Ishikawa (cell line): ENCODE measurements around the gene ANKRD33B.

Experiments used
- CEBPB ChIP-seq: IDR thresholded peaks from 2 replicates; pipeline ENCODE4 v1.6.1; 2012
- CREB1 ChIP-seq: IDR thresholded peaks from 2 replicates; pipeline ENCODE4 v1.6.1; 2012; ENCODE audit warnings: low read depth
- EGR1 ChIP-seq: IDR thresholded peaks from 2 replicates; pipeline ENCODE4 v1.6.1; 2012
- EP300 ChIP-seq: IDR thresholded peaks from 2 replicates; pipeline ENCODE4 v1.6.1; 2012; ENCODE audit warnings: borderline replicate concordance
- FOXM1 ChIP-seq: IDR thresholded peaks from 2 replicates; pipeline ENCODE4 v1.6.1; 2012; ENCODE audit warnings: low read depth, borderline replicate concordance
- NFIC ChIP-seq: IDR thresholded peaks from 2 replicates; pipeline ENCODE4 v1.6.1; 2012
- RAD21 ChIP-seq: IDR thresholded peaks from 2 replicates; pipeline ENCODE4 v1.6.1; 2012; ENCODE audit warnings: low read depth
- REST ChIP-seq: IDR thresholded peaks from 2 replicates; pipeline ENCODE4 v1.6.1; 2012; ENCODE audit warnings: low read depth, mild to moderate bottlenecking
- TAF1 ChIP-seq: IDR thresholded peaks from 2 replicates; pipeline ENCODE4 v1.6.1; 2012; ENCODE audit warnings: low read depth, mild to moderate bottlenecking
- TCF12 ChIP-seq: IDR thresholded peaks from 2 replicates; pipeline ENCODE4 v1.6.1; 2012; ENCODE audit warnings: low read depth
- TEAD4 ChIP-seq: IDR thresholded peaks from 2 replicates; pipeline ENCODE4 v1.6.1; 2012
- YY1 ChIP-seq: IDR thresholded peaks from 2 replicates; pipeline ENCODE4 v1.6.1; 2012; ENCODE audit warnings: low read depth
- ZBTB7A ChIP-seq: IDR thresholded peaks from 2 replicates; pipeline ENCODE4 v1.6.1; 2012; ENCODE audit warnings: low read depth
- TF ChIP-seq, protein P1 (sequence below): IDR thresholded peaks from 2 replicates; pipeline ENCODE4 v1.6.1; 2012
- TF ChIP-seq, protein P2 (sequence below): IDR thresholded peaks from 2 replicates; pipeline ENCODE4 v1.6.1; 2012

Gene ANKRD33B

DNA sequence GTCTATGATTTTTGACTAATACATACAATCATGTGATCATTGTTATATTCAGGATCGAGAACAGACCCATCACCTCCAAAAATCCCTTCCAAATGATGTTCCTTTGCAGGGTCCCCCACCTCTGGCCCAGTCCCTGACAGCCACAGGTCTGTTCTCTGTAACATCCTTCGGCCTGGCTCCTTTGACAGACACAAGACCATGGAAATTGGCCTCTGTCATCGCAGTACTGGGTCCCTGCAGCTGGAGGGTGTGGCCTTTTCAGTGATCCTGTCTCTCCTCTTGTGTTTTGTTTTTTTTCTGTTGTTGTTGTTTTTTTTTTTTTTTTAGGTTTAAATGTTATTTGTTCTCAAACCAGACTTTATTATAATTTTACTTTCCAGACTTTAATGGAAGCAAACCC lies 27.4 kb upstream of the ANKRD33B start:
- TF ChIP-seq TAF1 (no peak), ZBTB7A (no peak)

DNA sequence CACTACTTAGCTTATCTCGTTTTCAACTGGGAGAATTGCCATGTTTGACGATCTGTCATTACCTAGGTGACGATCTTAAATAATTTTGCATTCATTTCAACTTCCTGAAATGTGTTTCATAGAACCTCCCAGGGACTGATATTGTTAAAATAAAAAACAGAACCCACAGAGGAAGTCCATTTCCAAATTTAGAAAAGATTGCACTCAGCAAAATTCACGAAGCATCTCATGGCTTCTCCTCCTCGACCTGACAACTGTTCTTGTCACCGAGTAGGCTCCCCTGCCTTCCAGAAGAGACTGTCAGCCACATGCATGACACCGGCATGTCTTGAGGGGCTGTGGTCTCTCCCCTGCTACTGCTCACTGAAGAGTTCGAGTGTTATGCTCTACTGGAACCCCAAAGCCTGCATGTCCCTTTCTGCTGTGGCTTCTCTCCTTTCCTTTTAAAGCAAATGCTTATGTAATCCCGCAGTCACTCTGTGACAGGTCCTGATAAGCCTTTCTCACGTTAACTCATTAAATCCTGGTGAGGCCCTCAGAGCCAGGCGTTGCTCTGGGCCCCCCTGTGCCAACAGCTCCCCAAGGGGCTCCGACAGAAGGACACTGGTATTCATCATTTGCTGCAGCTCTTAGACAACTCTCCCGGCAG lies 26.8 kb upstream of the ANKRD33B start:
- TF ChIP-seq TAF1 (no peak), TEAD4 (no peak), NFIC (no peak), CEBPB (no peak), TCF12 (no peak), ZBTB7A (no peak), EGR1 (no peak), YY1 (no peak), RAD21 (no peak), REST (no peak), CREB1 (no peak)
- TF ChIP-seq, protein P1, sequence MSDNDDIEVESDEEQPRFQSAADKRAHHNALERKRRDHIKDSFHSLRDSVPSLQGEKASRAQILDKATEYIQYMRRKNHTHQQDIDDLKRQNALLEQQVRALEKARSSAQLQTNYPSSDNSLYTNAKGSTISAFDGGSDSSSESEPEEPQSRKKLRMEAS = no peak
- TF ChIP-seq, protein P2, sequence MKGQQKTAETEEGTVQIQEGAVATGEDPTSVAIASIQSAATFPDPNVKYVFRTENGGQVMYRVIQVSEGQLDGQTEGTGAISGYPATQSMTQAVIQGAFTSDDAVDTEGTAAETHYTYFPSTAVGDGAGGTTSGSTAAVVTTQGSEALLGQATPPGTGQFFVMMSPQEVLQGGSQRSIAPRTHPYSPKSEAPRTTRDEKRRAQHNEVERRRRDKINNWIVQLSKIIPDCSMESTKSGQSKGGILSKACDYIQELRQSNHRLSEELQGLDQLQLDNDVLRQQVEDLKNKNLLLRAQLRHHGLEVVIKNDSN = no peak

GRCh38 chr5:10537624-10538023 lies 26.2 kb upstream of the ANKRD33B start:
- TF ChIP-seq TEAD4 (no peak), EGR1 (no peak), FOXM1 (no peak), NFIC (no peak), TCF12 (no peak)
- TF ChIP-seq, protein P2 = no peak

GRCh38 chr5:10538103-10538788 lies 25.6 kb upstream of the ANKRD33B start:
- TF ChIP-seq REST (no peak), FOXM1 (no peak), CEBPB (no peak), ZBTB7A (no peak), EP300 (no peak), CREB1 (no peak), RAD21 (no peak), EGR1 (no peak), YY1 (no peak), NFIC (no peak), TAF1 (no peak), TEAD4 (no peak), TCF12 (no peak)
- TF ChIP-seq, protein P1 = no peak
- TF ChIP-seq, protein P2 = no peak

DNA sequence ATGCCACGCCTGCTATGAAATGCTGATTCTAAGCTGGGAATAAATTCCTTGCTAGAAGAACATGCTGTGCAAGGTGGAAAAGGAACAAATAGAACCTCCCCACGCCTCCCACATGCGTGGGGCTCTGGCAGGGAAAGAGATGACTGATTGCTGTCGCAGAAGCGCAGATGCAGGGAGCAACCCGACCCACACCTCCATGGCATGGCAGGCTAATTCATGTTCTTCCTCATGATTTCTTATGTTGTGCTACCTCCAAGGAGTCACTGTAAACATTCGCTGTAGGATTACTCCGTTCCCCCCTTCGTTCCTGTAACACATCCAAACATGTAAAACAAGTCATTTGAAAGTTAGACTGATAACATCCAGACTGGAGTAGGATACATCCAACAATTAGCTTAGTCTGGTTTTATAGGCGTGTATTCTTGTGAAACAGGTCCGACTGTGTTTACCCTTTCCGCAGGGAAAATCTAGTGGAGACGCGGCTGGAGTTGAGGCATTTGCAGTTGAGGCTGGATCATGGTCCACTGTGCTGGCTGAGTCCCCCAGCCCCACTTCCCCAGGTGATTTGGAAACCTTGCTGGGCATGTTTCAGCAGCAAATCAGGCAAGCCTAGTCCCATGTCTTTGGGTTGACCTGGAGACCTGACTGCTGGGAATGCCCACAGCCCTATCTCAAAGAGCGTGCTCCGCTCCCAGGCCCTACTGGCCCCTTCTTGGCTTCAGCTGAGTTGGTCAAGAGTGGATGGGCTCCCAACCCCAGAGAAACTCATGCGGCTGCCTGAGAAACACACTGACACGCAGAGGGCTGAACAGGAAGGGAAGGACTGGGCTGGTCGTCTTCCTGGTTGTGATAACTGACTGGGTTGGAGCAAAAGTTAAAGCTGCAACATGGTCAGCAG lies 24.8 kb upstream of the ANKRD33B start:
- TF ChIP-seq EP300 (no peak), FOXM1 (no peak), NFIC (no peak), CEBPB (no peak), EGR1 (no peak), YY1 (no peak), CREB1 (no peak), TAF1 (no peak), TEAD4 (no peak), REST (no peak), ZBTB7A (no peak), TCF12 (no peak), RAD21 (no peak)
- TF ChIP-seq, protein P2 = no peak
- TF ChIP-seq, protein P1 = no peak
